Vagina (tissue), 2 donors: ENCODE data around the gene LYZ.

ENCODE experiments used
- CTCF ChIP-seq, 3 experiments: fragments of 450-650 bp in 2 of 3; fragments of 200-600 bp in 1 of 3; sonication (generic) in 1 of 3; IDR thresholded peaks; one replicate each; pipeline ENCODE4 v1.5.1; 2017 to 2019; ENCODE audit warnings: antibody characterized with exemption in 3 of 3, mild to moderate bottlenecking in 2 of 3, moderate library complexity in 2 of 3
- POLR2A ChIP-seq, 2 donors: fragments of 450-650 bp; IDR thresholded peaks; one replicate each; pipeline ENCODE4 v1.6.1; 2017; ENCODE audit warnings: antibody characterized with exemption in 2 of 2, mild to moderate bottlenecking in 2 of 2, moderate library complexity in 2 of 2
- POLR2AphosphoS5 ChIP-seq, 2 donors: sonication (generic); formaldehyde crosslinking; IDR thresholded peaks; one replicate each; pipeline ENCODE4 v1.9.0; 2017; ENCODE audit warnings: antibody characterized with exemption in 2 of 2, mild to moderate bottlenecking in 2 of 2, low read depth in 1 of 2; ENCODE audit not compliant: insufficient read depth in 1 of 2

GRCh38 chr12:69352904-69353303, 4.7 kb downstream of the LYZ start:
- no peak for TF ChIP-seq POLR2AphosphoS5 (IDR thresholded peaks at IDR 0.05; ENCODE audit: insufficient read depth in 1 of 2, low read depth in 1 of 2)
- TF ChIP-seq CTCF (IDR thresholded peaks at IDR 0.05), result no peak
- no peak for TF ChIP-seq POLR2A (IDR thresholded peaks at IDR 0.05)
